Right lobe of liver (tissue), 6 donors: ENCODE measurements around the gene KLC1. TPM values are rescaled to one million over a fixed set of nuclear protein-coding genes. Genes with fewer than 3 reads are reported as not detected.
A peak's percentile ranks its signal among the peaks of the same experiment; 100 is the strongest.

Experiments
- ATAC-seq, 4 donors: fragments of 200-7000 bp; cut with Tn5 transposase; one replicate each; pipeline ENCODE4 v1.9.1; 2020; ENCODE audit warnings: mild to moderate bottlenecking in 4 of 4, moderate library complexity in 4 of 4
- DNase-seq, 3 donors: peaks; one replicate each; pipeline ENCODE4 v3.0.0-alpha.2; 2020
- H3K27ac ChIP-seq, 3 donors: fragments of 200-600 bp; one replicate each; pipeline ENCODE4 v1.8.0; 2022
- H3K27me3 ChIP-seq, 2 donors: fragments of 200-600 bp; one replicate each; pipeline ENCODE4 v1.8.0; 2022
- H3K36me3 ChIP-seq, 4 donors: fragments of 200-600 bp; sonication (generic) in 1 of 4; one replicate each; pipeline versions ENCODE4 v1.5.1 to v1.8.0; 2017 to 2022; ENCODE audit warnings: control low read depth in 1 of 4
- H3K4me1 ChIP-seq, 4 donors: fragments of 200-600 bp; sonication (generic) in 1 of 4; one replicate each; pipeline versions ENCODE4 v1.5.1 to v1.8.0; 2017 to 2022; ENCODE audit warnings: control low read depth in 1 of 4
- H3K4me3 ChIP-seq, 3 donors: fragments of 200-600 bp; one replicate each; pipeline ENCODE4 v1.8.0; 2022
- H3K9me3 ChIP-seq, 4 donors: fragments of 200-600 bp; sonication (generic) in 1 of 4; one replicate each; pipeline versions ENCODE4 v1.5.1 to v1.8.0; 2017 to 2022; ENCODE audit warnings: control low read depth in 1 of 4
- CTCF ChIP-seq, 4 donors: fragments of 200-600 bp in 3 of 4; fragments of 450-650 bp in 1 of 4; IDR thresholded peaks; one replicate each; pipeline versions ENCODE4 v1.5.1 to v1.8.0; 2016 to 2022; ENCODE audit warnings: antibody characterized with exemption in 4 of 4, mild to moderate bottlenecking in 2 of 4
- POLR2A ChIP-seq: fragments of 450-650 bp; IDR thresholded peaks from one replicate; pipeline ENCODE4 v1.6.1; 2017; ENCODE audit warnings: antibody characterized with exemption, mild to moderate bottlenecking
- WGBS: methylation state at CpG from one replicate; pipeline ENCODE4 v1.1.6; 2018; ENCODE audit warnings: low coverage, low lambda C conversion rate; ENCODE audit not compliant: insufficient coverage; ENCODE audit errors: missing lambda C conversion rate; 5-methylcytosine and 5-hydroxymethylcytosine counted together
- intact Hi-C, 2 donors: fragments of 100-400 bp; cut with DNase I; formaldehyde crosslinking; loops; one replicate each; pipeline versions ENCODE4 v1.11.2 to v1.14.1; 2022
- total RNA-seq, 6 experiments: library from RNA; depleted of rRNA in 2 of 6; stranded (reverse); fragments of >200 nt in 2 of 6; fragmentation: NEBNext Ultra II Directional in 3 of 6; extraction: Animal tissue kit (Norgen Biotek cat#: 25700) in 3 of 6; gene quantifications; one replicate each; pipeline versions ENCODE4 v1.1.0 to v1.2.4, GENCODE V29; 2016 to 2023
- donor health status: DM: no; HTN: yes; CAD: no.
- donor health status: DM: no; HTN: no; CAD: no.
- donor health status: DM: no; HTN: no; CAD: no.
- donor health status: DM: no; HTN: yes; CAD: no.
- donor health status: DM: no; HTN: yes; CAD: no.

KLC1 gene
- total RNA-seq, 6 experiments from 2014 or later = 45.8 to 78.9 (median 58.0) TPM

GRCh38 chr14:103737432-103738045 is 108.5 kb downstream of the KLC1 start:
- no peak for TF ChIP-seq POLR2A
- peak in 1 of 3 donors; percentile 41 for DNase-seq
- no peaks in the 10 kb centered on the region for H3K4me1 ChIP-seq
- intact Hi-C loops = no loop called here
- no peaks in the 10 kb centered on the region for H3K9me3 ChIP-seq
- H3K27me3 ChIP-seq = no peaks in the 10 kb centered on the region
- WGBS = 78% methylated on average over 12 of the region's 16 CpGs
- no peak overlapping the region for H3K4me3 ChIP-seq
- H3K27ac ChIP-seq = no peak overlapping the region
- ATAC-seq = peak in 1 of 4 donors; percentile 47
- H3K36me3 ChIP-seq = peaks cover 0 to 23% (median 8%) of the 10 kb centered on the region in 4 donors

- no peak for ATAC-seq
- Histone ChIP-seq H3K9me3 (no peaks in the 10 kb centered on the region), H3K4me3 (no peak overlapping the region), H3K4me1 (peaks cover 0 to 4% (median 0%) of the 10 kb centered on the region in 4 donors), H3K27ac (no peak overlapping the region), H3K27me3 (no peaks in the 10 kb centered on the region), H3K36me3 (peaks cover 0 to 18% (median 8%) of the 10 kb centered on the region in 4 donors)
- no peak for TF ChIP-seq CTCF (IDR thresholded peaks at IDR 0.05)
- WGBS = 82% methylated on average over 9 of the region's 10 CpGs
- DNase-seq = peak in 1 of 3 donors; percentile 21
- intact Hi-C loops = no loop called here
Measured at GRCh38 chr14:103738166-103738565, 109.2 kb downstream of the KLC1 start.

- Histone ChIP-seq H3K36me3 (peaks cover 0 to 13% (median 6%) of the 10 kb centered on the region in 4 donors), H3K9me3 (no peaks in the 10 kb centered on the region), H3K27ac (no peak overlapping the region), H3K27me3 (no peaks in the 10 kb centered on the region), H3K4me3 (no peak overlapping the region), H3K4me1 (peaks cover 0 to 6% (median 0%) of the 10 kb centered on the region in 4 donors)
- 95% methylated on average over 22 of the region's 34 CpGs for WGBS
- TF ChIP-seq POLR2A = no peak
- TF ChIP-seq CTCF (IDR thresholded peaks at IDR 0.05) = no peak
- DNase-seq (peak in 1 of 3 donors; percentile 42), ATAC-seq (no peak)
- intact Hi-C loops = no loop called here
Measured at GRCh38 chr14:103738701-103739451, 109.9 kb downstream of the KLC1 start.

- peaks cover 0 to 6% (median 0%) of the 10 kb centered on the region in 4 donors for H3K4me1 ChIP-seq
- TF ChIP-seq POLR2A (no peak), CTCF (IDR thresholded peaks at IDR 0.05) (no peak)
- no peak overlapping the region for H3K27ac ChIP-seq
- WGBS = 100% methylated on average over 1 of the region's 6 CpGs
- no peaks in the 10 kb centered on the region for H3K27me3 ChIP-seq
- peaks cover 0 to 13% (median 4%) of the 10 kb centered on the region in 4 donors for H3K36me3 ChIP-seq
- DNase-seq (no peak), ATAC-seq (no peak)
- no peaks in the 10 kb centered on the region for H3K9me3 ChIP-seq
- intact Hi-C loops = no loop called here
- no peak overlapping the region for H3K4me3 ChIP-seq
Measured at GRCh38 chr14:103739466-103739792, 110.4 kb downstream of the KLC1 start.
